Endothelial cell of hepatic sinusoid (primary cell): ENCODE measurements around the gene FIBCD1.

Experiments used
- in situ Hi-C: cut with HindIII; loops from 2 replicates; pipeline ENCODE4 v1.10.0; 2017; ENCODE audit warnings: low sequenced_read_pairs

FIBCD1 gene

DNA sequence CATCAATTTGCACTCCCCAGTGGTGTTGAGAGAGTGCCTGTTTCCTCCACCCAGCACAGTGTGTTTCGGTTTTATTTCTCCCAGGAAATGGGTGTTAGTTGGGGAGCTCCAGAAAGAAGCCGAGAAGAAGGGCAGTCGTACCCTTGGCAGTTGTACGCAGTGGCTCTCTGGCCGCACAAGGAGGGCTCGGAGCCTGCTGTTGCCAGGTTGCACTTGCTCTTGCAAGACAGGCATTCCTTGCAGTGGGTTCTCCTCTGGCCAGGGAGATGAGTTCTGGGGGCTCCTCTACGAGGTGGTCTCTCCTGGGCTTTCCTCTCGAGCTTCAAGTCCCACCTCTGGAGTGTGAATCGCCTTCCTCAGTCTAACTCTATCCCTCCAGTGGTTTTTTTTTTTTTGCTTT lies 71.5 kb downstream of the FIBCD1 start:
- in situ Hi-C loops: no loop called here

DNA sequence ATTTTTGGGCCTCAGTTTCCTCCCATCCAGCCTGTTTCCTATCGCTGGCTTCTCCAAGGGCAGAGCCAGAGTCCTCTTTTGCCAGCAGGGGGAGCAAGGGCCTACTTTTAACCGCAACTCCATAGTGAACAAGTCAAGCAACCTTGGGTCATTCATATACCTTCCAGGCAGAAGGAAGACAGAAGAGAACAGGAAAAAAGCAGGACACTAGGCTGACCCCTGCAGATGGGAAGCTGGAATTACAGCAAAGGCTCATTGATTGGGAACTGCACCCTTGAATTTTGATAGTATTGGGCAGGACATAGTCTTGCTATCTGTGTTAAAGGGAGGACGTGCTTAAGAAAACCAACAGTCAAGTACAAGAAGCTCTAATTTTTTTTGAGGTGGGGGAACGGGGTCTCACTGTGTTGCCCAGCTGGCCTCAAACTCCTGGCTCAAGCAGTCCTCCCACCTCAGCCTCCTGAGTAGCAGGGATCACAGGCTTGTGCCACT lies 72.5 kb downstream of the FIBCD1 start:
- in situ Hi-C loops: no loop called here

DNA sequence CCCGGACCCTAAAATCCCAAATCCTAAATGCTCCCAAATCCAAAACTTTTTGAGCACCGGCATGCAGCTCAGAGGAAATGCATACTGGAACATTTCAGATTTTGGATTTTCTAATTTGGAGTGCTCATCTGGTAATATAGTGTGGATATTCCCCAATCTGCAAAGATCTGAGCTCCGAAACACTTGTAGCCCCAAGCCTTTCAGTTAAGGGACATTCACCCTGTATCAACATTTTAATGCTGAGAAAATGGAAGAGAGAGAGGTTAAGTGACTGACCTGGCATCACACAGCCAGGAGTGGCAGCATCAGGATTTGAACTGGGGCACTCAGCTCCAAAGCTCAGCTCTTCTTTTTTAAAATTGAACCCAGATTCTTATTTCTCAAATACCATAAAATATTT lies 73.1 kb downstream of the FIBCD1 start:
- in situ Hi-C loops: no loop called here

DNA sequence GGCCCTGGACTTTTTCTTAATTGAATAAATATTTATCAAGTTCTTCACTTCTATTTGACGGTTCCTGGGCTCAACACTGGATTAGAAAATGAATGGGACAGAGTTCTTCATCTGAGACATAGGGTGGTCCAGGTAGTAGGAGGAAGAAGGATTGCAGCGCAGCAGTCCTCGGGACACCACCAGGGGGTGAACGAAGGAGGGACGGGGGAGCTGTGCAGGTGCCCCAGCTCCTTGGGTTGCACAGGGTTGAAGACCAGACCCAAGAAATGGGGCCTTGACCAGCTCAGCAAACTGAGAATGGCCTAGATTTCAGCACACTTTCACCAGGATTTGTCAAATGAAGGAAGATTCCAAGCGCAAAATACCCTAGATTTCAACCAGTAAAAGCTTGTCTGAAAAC lies 74.5 kb downstream of the FIBCD1 start:
- in situ Hi-C loops: loop anchor here (5.0 kb wide), 1 partner anchor 167 kb away; no protein-coding TSS in a partner anchor

DNA sequence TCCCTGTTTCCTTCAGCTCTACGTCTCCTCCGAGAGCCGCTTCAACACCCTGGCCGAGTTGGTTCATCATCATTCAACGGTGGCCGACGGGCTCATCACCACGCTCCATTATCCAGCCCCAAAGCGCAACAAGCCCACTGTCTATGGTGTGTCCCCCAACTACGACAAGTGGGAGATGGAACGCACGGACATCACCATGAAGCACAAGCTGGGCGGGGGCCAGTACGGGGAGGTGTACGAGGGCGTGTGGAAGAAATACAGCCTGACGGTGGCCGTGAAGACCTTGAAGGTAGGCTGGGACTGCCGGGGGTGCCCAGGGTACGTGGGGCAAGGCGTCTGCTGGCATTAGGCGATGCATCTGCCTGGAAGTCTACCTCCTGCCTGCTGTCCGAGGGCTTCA lies 76.3 kb downstream of the FIBCD1 start:
- in situ Hi-C loops: loop anchor here (5.0 kb wide), 1 partner anchor 165 kb away; no protein-coding TSS in a partner anchor

DNA sequence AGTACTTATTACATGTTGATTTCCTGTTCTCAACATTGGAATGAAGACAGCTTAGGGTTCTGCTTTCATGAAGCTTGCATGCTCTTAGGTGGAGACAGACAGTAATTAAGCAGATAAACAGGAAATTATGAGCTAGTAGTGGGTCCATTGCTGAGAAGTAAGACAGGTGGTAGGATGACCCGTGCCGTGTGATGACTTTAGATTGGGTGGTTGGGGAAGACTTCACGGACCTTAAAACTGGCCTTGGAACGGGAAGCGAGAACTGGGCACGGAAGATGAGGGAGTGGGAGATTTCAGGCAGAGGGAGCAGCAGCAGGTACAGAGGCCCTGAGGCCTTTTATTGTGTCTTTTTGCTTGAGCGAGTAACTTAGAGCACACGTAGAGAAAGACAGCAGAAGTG lies 76.8 kb downstream of the FIBCD1 start:
- in situ Hi-C loops: loop anchor here (5.0 kb wide), 1 partner anchor 165 kb away; no protein-coding TSS in a partner anchor

DNA sequence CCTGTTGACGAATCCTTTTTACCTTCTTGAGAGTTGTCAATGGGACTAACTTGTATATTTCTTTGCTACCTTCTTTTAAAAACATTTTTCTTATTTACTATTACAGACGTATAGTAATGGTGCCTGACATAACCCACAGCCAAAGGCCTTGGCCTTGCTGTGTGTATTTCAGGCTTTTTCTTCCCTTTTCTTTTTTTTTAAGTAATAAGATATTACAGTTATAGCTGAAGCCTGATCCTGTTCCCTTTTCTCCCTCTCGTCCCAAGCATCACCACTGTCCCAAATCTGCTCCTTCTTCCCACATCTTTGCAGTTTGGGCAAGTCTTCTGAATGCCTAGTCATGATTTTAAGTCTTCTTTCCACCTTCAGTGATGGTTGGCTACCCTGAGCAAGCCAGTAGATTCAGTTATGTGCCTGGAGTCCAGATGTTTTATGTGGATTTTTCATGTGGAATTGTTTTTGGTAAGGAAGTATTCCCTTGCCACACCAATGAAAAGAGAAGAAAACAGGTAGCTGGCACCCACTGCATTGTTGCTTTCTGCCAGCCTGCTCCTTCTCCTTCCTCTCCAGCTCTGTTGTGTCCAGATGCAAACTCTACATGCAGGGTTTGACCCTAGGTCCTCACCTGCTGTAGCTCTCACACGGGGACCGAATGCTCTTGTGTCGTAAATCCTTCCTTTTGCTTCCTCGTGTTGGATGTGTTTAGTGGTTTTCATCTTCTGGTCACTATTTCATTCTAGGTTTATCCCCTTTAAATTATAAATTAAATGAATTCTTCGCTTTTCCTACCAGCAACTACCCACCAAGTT lies 77.5 kb downstream of the FIBCD1 start:
- in situ Hi-C loops: loop anchor here (5.0 kb wide), 1 partner anchor 164 kb away; no protein-coding TSS in a partner anchor

DNA sequence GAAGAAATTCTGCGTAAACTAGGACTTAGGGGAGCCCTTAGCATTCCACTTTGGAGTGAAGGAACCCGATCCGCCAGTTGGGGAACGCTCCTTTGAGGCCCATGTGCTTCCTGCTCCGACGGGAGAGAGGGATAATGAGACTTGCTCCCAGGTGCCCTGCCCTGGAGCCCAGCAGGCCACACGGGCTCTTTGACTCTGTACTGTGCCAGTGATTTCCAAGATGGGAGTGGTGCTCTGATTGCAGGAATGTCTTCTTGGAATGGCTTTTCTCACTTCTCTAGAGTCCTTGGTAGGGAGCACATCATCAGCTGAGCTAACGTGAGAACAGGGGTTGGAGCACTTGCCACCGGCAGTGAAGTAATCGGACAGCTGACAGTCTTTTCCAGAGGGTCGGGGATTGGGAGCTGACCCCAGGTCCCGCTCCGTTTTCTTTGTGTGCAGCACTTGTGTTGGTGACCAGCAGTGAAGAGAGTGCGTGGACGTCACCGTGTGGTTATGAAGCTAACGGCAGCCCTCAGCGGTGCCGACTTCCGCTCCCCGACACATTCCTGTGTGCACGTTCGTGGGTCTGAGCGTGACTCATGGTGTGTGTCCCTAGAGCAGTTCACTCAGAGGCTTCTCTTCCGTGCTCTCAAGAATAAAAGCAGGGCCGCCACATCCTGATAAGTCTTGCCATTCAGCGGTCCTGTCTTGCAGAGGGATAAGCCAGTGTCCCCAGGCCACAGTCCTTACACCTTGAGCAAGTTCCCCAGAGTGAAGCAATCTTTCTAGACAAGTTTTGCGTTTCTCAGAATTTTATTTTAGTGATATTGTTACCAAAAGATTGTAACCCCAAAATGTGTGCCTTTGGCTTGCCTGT lies 78.4 kb downstream of the FIBCD1 start:
- in situ Hi-C loops: loop anchor here (5.0 kb wide), 1 partner anchor 163 kb away; no protein-coding TSS in a partner anchor

DNA sequence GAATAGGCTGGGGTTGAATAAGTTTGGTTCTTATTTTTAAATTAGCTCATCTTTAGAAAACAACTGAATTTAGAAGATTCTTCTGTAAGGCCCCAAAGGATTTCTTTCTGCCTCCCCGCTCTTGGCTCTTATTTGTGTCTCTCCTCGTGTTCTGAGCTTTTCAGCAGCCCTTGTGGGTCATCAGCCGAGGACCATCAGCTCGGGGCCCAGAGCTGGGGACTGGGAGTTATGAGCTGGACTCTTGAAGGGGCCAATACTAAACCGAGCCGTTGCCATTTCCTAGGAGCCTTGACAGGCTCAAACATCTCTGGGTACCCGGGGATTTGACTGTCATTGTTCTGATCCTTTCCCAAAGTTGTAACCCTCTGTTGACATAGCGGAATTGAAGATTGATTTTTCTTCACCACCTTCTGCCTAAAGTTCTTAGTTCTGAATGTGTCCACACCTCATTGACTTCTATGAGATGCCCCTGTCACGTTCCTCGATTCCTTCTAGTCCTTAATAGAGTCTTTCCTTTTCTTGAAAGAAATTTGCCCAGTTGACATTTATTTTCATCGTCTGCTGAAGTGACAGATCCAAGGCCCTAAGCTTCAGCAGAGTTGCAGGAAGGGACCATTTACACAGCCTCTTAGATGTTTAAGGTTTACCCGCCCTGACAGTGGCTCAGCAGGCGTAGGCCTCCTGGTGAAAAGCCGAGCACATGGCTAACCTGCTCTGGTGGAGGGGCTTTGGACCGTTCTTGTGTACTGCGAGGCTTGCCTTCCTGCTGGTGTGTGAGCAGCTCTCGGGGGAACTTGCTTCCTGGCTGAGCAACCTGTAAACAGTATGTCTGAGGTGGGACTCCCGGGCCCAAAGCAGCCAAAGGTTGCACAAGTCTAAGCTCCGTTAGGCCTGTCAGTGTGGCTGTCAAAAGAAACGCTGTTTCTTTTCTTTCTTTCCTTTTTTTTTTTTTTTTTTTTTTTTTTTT lies 80.0 kb downstream of the FIBCD1 start:
- in situ Hi-C loops: no loop called here

DNA sequence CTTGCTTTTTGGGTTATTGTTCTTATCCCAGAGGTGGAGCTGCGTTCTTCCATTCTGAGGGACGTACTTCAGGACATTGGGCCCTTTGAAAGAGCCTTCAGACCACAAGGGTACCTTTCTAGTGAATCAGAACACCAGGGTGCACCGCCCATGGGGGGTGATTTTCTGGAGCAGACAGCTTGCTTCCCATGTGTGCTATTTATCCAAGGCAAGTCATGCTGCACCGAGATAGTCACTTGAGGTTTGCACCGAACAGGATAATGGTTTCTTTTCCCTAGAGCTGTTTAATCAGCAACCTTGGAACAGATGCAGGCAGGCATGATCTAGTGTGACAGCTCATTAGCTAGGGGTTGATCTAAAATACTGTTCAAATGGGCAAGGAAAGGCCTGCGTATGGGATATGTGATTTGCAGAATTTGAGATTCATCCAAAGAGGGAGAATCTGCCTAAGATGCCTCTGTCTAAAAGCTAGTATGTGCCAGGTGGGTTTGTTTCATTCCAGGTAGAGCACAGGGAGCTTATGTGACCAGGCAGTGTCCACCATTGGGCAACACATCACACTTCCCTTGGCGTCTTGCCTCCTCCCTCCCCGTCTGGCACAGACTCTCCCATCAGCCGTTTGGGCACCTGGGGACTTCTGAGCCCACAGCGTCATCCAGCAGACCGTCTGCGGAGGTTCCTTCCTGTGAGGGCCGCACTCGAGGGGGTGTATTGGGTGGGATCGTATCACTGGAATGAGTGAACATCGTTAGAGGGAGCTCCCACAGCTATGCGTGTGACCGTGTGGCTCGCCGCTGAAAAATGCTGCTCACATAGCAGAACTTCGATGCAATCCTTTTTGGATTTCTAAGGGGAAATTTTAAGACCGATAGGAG lies 80.9 kb downstream of the FIBCD1 start:
- in situ Hi-C loops: no loop called here

DNA sequence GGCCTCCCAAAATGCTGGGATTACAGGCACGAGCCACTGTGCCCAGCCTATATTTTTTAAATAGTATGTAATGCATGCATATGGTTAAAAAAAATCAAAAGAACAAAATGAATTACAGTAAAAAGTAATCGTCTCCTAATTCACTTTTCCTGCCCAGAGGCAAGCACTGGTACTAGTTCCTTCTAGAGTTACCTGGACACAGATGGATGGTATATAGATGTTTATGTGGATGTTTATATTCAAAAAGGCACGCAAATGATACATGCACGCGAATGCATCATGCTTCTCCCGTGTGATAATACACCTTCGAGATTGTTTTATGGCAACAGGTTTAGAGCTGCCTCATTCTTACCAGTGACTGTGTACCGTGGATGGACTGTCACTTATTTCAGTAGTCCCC lies 82.6 kb downstream of the FIBCD1 start:
- in situ Hi-C loops: no loop called here

DNA sequence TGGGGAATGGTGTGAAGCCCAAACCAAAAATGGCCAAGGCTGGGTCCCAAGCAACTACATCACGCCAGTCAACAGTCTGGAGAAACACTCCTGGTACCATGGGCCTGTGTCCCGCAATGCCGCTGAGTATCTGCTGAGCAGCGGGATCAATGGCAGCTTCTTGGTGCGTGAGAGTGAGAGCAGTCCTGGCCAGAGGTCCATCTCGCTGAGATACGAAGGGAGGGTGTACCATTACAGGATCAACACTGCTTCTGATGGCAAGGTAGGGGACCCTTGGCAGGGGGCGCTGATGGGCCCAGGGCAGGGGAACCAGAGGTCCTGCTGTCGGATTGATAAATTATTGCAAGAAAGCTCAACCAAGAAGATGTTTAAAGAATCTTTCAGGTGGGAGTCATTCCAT lies 84.2 kb downstream of the FIBCD1 start:
- in situ Hi-C loops: no loop called here

DNA sequence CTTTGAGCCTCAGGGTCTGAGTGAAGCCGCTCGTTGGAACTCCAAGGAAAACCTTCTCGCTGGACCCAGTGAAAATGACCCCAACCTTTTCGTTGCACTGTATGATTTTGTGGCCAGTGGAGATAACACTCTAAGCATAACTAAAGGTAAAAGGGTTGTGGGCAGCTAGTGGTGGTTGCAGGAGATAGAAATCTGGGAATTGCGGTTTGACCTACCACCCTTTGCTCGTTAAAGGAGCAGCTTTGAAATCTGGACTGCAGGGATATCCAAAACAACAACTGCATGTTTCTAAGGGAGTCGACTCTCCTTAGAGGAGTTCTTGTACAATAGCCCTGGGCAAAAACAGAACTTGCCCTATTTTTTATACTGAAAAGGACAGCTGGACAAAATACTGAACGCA lies 85.0 kb downstream of the FIBCD1 start:
- in situ Hi-C loops: no loop called here

DNA sequence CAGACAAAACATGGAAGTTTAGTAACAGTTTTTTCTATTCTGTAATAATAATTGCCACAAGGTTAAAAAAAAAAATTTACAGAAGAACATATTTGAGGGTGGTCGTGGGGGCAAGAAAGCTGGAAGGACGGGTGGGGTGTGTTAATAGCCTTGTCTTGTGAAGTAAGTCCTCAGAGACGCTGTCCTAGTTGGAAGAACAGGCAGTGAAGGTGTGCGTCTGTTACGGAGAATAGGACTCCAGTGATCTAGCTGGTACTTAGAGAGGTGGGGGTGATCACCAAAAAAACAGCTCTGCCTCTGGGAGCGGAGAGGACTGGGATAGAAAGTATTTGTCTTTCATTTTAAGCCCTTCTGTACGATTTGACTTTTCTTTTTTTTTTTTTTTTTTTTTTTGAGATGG lies 86.2 kb downstream of the FIBCD1 start:
- in situ Hi-C loops: no loop called here
